HG02678 (cell line): Measurements from ENCODE around the gene SPSB4.

Experiments
- ATAC-seq: cut with Tn5 transposase; IDR thresholded peaks from one replicate; pipeline ENCODE4 v1.9.1; 2021; ENCODE audit warnings: mild to moderate bottlenecking, moderate library complexity; ENCODE audit not compliant: unreplicated experiment

SPSB4 gene

DNA sequence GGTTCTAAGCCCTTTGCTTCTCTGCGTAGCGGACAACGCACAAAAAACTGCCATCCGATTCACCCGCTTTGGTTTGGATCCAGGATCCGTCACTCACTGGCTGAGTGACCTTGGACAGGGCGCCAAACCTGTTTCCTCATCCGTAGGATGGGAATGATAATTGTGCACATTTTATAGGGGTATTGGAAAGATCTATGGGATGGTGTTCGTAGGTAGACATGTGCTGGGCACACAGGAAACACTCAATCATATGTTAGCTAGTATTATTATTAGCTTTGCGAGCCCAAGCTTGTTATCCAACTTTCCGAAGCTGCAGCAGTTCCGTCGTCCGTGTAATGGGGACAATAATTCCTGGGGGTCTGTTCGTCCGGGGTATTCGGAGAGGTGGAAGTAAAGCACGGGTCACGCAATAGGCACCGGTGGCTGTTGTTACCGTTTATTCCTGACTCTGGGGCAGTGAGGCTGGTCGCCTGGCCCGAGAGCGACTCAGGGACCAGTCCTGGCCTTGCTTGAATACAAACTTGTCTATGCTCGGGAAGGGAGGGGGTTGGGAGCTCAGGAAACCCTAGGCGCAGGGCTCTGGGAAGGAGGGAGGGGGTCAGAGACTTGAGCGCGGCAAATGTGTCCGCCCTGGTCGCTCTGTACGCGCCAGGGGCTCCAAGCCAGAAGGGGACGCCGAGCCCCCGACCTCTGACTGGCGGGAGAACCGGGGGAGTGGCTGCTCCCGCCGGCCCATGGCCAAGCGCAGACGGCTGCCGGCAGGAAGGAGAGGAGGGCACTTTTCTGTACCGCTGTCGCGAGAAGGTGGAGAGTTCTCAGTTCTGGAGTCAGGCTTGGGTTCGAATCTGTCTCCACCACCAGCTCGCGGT is 1.3 kb downstream of the SPSB4 start:
- no peak for ATAC-seq

DNA sequence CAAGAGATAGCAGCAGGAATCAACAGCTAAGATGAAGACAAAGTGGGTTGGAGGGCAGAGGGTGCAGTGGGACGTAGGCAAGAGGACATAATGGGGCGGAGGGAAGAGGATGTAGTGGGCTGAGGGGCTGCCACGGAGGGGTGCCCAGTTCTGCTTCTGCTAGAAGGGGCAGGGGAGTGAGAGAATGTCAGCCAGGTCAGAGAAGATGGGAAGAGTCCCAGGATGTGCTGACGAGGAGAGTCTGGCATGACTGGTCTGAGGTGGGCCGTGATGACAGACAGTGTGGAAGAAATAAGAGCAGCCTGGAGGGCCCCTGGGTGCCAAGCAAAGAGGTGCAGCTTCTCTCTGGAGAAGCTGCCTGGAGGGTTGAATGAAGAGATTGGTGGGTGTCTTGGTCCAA is 4.0 kb downstream of the SPSB4 start:
- ATAC-seq = no peak

DNA sequence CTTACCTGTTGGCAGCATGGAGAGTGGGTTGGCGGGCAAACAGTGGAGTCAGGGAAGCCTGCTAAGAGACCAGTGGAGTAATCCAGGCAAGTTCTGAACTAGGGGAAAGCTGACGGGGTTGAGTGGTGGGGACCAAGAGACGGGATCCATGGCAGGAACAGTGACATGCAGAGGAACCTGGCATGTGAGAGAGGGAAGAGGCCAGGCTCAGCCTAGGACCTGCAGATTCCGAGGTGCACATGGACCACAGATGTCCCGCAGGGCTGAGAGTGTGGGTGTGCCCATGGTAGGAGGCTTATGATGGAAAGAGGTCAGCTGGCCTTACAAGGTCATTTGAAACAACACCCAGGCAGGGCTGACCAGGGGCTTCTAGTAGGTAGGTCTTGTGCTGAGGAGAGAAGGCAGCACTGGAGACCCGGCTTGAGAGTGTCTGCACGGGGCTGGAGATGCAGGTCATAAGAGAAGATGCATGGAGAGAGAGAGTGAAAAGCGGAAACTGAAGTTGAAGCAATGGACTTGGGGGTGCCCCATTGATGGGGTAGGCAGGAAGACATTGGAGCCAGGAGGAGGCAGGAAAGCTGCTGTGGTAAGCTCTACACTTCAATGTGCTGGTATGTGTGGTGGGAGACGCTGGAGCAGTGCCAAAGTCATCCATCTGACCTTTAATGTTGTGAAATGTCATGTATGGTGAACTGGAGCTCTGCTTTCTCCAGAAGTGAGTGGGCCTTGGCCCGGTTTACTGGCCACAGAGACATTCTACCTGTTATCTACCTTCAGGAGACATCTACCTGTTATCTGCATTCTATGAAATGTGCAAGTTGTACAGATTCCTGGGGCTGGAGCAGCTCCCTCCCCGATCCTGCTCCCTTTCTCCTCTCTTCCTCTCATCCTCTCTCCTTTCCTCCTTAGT is 4.6 kb downstream of the SPSB4 start:
- ATAC-seq = no peak

DNA sequence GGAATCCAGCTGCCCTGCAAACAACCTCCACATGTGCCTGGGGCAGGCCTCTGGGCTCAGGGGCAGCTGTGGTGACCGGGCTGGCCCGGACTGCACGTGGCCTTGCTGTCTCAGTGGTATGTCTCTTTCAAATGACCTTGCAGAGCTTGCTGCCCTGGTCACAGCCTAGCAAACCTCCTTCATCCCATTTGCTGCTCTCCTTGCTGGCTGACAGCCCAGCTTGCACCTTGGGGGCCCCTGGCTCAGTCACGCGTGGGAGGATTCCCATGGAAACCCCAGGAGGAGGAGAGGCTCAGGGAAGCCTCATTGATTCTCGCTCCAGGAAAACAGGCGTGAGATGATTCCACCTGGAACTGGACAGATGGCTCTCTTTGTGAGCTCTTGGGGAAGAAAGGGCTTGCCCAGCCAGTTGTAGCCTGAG is 5.6 kb downstream of the SPSB4 start:
- no peak for ATAC-seq

DNA sequence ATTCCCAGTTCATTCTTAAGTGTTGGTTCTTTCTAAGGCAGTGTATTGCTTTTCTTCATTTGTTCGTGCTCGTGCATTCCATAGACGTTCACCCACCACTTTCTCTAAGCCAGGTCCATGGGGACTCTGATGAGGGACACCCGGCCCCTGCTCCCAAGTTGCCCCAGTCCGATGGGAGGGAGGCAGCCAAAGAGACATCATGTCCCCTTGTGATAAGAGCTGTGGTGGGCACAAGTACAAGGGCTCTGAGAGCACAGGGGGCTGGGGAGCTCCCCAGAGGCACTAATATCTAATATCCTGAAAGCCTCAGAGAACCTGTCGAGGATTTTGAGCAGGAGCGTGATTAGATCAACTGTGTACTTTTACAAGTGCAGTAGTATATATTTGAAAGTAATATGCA is 6.3 kb downstream of the SPSB4 start:
- ATAC-seq = no peak

DNA sequence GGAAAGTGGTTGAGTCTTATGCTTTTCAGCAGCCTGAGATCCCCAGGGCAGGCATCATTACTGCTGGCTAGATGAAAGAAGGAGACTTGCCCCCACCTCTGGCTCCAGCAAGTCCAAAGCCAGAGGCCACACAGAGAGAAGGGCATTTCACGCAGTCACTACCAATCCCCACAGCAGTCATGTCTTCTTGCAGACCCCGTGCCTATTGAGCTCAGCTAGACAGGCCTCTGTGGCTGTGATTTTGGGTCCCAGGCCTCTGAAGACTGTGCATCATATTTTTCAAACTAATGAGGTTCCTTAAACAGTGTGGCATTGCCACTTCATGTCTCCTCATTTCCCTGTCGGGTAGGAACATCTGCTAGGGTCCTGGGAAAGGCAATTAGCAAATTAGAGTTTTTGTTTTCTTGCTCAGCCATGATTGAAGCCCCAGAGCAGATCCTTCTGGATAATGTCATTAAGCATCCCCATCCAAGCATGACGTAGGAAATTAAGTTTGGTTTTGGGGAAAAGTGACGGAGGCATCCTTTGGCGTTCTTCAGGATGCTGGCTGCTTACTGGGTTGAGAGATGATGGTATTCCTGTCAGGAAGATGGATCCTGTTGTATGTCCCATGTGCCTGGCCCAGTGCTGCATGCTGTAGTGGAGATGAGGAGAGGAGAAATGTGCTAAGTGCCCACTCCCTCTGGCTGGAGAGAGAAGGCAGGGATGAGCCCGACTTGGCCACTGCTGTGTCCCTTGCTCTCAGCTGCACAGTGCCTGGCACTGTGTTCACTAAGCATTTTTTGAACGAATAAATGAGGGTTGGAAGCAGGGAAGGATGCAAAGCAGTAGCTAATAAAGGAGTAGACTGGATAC is 7.0 kb downstream of the SPSB4 start:
- ATAC-seq = no peak

DNA sequence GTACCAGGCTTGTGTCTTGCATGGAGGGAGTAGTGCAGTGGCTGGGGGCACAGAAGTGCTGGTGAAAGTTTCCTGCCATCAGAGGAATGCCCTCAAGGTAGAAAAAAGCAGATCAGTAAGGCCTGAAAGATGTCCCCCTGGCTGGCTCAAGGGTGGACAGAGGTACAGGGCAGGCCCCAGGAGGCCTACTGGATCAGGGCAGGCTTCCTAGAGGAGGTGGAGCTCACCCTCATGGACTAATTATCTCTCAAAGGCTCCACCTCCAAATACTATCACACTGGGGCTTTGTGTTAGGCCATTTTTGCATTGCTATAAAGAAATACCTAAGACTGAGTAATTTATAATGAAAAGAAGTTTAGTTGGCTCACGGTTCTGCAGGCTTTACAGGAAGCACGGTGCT is 7.8 kb downstream of the SPSB4 start:
- ATAC-seq = no peak

DNA sequence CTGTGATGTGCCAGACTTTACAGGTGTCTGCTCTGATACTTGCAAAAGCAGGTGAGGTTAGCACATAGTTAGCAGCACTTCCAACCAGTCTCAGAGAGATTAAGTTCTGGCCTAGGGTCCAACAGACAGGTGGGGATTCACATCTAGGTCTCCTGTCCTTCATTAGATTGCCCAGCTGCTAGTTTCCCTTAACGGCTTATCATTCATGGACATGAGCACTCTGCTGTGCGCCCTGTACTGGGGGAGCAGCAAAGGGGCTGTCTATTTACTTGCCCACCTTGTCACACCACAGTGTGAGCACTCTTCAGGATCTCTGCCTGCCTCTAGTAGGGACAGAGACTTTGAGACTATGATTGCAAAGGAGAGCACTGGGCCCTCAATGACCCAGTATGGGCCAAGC is 8.7 kb downstream of the SPSB4 start:
- ATAC-seq = no peak

DNA sequence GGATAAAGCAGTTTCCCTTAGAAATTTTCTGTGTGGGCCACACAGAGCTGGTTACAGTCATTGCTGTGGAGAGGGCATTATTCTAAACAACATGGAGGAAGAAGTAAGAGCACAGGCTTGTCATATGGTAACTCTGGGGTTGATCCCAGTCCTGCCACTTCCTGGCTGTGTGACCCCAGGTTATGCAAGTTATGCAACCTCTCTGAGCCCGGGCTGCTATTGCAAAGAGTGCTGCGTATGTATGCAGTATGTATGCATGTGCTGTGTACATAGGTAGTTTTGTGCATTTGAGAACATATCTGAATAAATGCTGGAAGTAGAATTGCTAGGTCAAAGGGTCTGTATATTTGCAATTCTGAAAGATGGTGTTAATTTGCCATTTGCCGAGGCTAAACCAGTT is 9.2 kb downstream of the SPSB4 start:
- no peak for ATAC-seq

DNA sequence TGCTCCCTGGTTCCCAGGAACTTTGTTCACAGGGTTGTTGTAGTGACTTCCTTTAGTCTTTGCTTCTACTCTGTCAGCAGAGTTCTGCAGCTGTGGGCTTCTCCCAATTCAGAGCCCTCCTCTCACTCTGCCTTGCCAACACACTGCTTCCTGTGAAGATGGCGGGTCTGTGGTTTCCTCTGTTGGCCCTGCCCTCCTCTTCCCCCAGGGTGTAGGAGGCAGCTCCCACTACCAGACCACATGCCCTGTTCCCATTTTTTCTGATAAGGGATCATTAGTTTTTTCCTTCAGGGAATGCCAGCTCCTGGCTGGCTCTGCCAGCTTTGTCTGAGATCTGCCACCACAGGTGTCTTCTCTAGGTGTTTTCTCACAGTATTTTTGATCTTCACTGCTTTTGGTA is 12.7 kb downstream of the SPSB4 start:
- ATAC-seq = no peak

DNA sequence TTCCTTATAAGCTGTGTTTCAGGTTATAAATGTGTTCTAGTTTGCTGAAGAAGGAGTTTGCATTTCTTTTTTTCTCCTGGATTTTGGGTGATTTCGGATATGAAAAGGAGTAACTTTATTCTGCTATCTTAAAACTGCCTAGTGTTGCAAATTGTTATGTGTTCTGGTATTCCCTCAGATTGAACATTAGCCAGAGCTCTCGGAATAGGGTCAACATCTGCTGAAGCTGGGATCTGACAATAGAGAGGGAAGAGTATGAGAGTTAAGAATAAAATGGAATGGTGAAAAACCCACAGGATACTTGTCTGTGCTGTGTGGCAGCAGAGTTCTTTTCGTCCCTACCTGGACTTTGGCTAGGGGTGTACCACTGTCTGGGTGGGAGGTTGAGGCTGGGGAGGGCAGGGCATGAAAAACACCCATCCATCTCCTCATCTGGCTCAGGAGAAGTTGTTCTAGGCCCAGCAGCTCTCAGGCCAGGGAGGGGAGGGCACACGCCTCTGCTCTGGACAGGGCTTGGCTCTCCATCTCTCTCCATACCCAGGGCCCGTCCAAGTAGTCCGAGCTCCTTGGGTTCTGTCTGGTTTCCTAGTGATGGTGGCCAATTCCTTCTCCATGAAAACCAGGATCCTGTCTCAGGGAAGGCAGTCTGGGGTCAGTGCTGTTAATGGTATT is 13.2 kb downstream of the SPSB4 start:
- no peak for ATAC-seq

DNA sequence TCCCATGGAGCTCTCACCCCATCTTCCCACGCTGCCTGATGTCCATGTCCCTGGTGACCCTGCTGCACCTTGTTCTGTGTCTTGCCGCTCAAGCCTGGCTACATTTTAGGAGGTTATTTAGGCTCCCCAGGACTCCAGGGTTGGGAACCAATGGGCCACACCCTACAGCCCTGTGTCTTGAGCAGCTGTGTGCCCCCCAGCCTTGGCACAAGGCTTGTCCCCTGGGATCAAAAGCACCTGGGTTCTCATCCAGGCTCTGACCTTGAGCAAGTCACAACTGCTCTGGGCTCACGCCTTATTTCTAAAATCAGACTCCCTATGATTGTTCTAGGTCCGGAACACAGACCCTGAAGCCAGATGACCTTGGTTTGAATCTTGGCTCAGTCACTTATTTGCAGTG is 14.1 kb downstream of the SPSB4 start:
- ATAC-seq = no peak

DNA sequence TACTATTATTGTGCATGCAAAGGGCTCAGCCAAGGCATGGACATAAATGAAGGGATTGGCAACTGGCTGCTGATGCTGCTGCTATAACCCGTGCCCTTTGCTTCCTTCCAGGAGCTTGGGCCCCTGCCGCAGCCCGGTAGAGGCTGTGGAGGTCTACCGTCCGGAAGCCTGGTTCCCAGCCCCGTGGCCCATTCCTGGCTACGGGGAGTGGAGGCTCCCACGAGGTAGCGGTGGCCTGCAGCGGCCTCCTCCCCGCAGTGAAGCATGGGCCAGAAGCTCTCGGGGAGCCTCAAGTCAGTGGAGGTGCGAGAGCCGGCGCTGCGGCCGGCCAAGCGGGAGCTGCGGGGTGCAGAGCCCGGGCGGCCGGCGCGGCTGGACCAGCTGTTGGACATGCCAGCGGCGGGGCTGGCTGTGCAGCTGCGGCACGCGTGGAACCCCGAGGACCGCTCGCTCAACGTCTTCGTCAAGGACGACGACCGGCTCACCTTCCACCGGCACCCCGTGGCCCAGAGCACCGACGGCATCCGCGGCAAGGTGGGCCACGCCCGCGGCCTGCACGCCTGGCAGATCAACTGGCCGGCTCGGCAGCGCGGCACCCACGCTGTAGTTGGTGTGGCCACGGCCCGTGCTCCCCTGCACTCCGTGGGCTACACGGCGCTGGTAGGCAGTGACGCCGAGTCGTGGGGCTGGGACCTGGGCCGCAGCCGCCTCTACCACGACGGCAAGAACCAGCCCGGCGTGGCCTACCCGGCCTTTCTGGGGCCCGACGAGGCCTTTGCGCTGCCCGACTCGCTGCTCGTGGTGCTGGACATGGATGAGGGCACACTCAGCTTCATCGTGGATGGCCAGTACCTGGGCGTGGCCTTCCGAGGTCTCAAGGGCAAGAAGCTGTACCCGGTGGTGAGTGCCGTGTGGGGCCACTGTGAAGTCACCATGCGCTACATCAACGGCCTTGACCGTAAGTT is 15.0 kb downstream of the SPSB4 start:
- no peak for ATAC-seq

DNA sequence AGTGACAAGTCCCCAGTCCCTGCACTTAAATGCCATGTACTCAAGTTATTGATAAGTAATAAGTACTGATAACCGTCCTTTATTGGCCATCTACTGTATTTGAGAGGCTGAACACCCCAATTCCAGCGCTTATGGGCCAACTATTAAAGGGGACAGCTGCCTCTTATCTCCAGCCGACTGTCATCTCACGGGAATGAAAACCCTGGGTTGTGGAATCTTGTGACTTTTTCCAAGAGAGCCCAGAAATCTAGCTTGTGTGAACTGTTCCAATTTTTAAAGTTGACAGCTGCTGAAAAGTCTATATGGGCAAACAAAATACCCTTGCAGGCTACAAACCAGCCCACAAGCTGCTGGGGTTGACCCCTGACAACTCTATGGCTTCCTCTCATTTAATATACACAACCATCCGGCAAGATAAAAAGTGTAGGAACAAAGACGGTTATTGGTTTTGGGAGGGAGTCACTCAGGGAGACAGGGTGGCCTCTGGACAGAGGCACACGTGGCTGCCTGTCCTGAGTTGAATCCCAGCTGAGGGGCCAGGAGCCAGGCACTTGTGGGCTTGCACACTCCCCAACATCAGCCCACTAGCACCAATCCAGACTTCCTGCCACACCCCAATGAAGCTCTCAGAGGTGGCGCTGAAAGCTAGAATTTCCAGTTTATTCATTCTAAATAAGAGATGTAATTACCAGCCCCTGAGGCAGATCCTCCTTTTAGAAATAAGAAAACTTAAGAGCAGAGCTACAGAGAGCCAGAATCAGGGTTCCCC is 16.2 kb downstream of the SPSB4 start:
- ATAC-seq = no peak

DNA sequence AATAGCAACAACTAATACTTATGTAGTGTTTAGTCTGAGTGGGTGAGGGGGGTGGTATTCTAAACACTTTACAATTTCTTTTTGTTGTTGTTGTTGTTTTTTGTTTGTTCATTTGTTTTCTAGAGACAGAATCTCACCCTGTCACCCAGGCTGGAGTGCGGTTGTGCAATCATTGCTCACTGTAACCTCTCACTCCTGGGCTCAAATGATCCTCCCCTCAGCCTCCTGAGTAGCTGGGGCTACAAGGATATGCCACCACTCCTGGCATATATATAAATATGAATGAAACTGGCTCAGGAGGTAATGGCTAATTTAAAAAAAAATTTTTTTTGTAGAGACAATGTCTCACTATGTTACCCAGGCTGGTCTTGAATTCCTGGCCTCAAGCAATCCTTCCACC is 19.1 kb downstream of the SPSB4 start:
- no peak for ATAC-seq

DNA sequence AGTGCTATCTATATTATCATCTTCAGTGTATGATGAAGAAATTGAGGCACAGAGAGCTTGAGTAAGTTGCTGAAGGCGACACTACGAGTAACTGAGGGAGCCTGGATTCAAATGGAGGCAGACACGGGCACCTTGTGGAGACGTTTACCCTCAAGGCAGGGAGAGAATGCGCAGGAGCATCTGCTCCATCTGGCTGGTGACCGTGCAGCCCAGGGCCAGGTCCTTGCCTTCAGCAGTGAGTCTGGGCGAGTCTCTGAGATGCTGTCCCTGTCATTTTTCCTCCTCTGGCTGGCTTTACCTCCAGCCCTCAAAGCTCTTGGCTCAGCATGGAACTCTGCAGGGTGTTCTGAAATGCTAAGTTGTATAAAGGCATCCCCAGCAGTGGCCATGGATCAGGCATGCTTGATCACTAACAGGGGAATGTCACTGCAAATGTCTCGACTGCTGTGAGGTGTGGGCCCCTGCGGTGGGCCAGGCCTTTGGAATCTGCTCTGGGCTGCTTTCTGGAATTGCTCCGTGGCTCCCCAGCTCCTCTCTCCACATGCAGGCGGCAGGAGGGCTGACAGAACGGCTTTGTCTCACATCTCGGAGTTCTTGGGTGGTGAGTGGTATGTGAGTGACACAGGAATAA is 19.7 kb downstream of the SPSB4 start:
- ATAC-seq = no peak

DNA sequence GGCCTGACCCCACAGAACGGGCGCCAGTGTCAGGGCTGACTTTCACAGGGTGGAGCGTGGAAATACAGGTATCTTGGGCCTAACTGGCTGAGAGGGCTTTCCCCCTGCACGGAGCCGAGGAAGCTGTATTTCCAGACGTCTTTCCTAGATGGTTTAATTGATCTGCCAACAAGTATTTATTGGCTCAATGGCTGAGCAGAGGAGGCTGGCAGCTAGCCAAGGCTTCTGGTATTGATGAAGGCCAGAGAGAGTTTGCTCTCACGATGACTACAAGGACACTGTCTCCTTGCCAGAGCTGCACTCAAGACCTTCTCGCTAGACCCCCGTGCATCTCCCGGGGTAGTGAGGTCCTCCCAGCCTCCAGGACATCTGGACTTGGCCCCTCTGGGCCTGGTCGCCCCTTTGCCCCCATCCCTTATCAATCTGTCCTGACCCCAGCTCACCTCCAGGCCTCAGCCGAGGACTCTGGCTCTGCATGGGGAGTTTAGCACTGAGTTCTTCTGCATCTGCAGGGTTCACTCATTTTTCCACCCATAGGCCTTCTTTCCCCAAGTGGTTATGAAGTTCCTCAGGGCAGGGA is 20.6 kb downstream of the SPSB4 start:
- no peak for ATAC-seq

DNA sequence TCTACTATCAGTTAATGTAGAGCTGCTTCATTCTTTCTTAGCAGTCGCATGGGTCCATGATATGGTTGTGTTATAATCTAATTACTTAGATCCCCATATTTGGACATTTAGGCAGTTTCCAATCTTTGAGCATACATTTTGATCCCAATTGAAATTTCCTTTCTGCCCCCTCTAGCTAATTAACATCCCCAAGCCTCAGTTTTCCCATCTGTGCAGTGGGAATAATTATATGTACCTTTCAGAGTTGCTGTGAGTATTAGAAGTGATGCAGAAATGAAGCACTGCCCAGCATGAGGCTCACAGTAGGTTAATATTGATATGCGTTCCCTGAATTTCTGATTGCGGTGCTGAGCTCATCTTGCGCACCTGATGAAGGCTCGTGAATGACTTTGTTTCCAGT is 21.8 kb downstream of the SPSB4 start:
- no peak for ATAC-seq
